ENCODE measurements around the gene DPP3. TPM values are rescaled to one million over a fixed set of nuclear protein-coding genes. Genes with fewer than 3 reads are reported as not detected.
A peak's percentile ranks its signal among the peaks of the same experiment; 100 is the strongest.

Gene DPP3
- total RNA-seq, 4 donors from 2014 or later: 2.1 to 14.1 (median 8.7) TPM

GRCh38 chr11:66546966-66547661 lies 66.9 kb downstream of the DPP3 start:
- H3K4me3 ChIP-seq: peak overlapping the region; percentile 56 to 74
- peaks cover 0 to 6% of the 10 kb centered on the region in 2 donors for H3K4me1 ChIP-seq
- no peak for TF ChIP-seq CTCF (IDR thresholded peaks at IDR 0.05)
- no peak for TF ChIP-seq POLR2A (IDR thresholded peaks at IDR 0.05)
- no peaks in the 10 kb centered on the region for H3K27me3 ChIP-seq
- H3K27ac ChIP-seq: peak overlapping the region; percentile 41 to 67
- no peaks in the 10 kb centered on the region for H3K9me3 ChIP-seq
- no peaks in the 10 kb centered on the region for H3K36me3 ChIP-seq
- no peak for DNase-seq
- intact Hi-C loops (cut with DNase I; ENCODE audit: low total_unique reads): no loop called here

- Histone ChIP-seq H3K4me3 (no peak overlapping the region), H3K36me3 (no peaks in the 10 kb centered on the region), H3K27ac (peak overlapping the region in 1 of 2 donors; percentile 67), H3K9me3 (no peaks in the 10 kb centered on the region), H3K4me1 (peaks cover 0 to 6% of the 10 kb centered on the region in 2 donors), H3K27me3 (no peaks in the 10 kb centered on the region)
- no peak for DNase-seq
- intact Hi-C loops (cut with DNase I; ENCODE audit: low total_unique reads): no loop called here
- TF ChIP-seq POLR2A (IDR thresholded peaks at IDR 0.05) (no peak), CTCF (IDR thresholded peaks at IDR 0.05) (no peak)
These were observed 67.4 kb downstream of the DPP3 start for GRCh38 chr11:66547662-66548009.

GRCh38 chr11:66548041-66548440 lies 67.8 kb downstream of the DPP3 start:
- no peak overlapping the region for H3K4me3 ChIP-seq
- TF ChIP-seq CTCF (IDR thresholded peaks at IDR 0.05) (no peak), POLR2A (IDR thresholded peaks at IDR 0.05) (no peak)
- intact Hi-C loops (cut with DNase I; ENCODE audit: low total_unique reads): no loop called here
- no peaks in the 10 kb centered on the region for H3K27me3 ChIP-seq
- H3K27ac ChIP-seq: no peak overlapping the region
- peaks cover 0 to 6% of the 10 kb centered on the region in 2 donors for H3K4me1 ChIP-seq
- no peaks in the 10 kb centered on the region for H3K36me3 ChIP-seq
- H3K9me3 ChIP-seq: no peaks in the 10 kb centered on the region
- no peak for DNase-seq

- Histone ChIP-seq H3K27ac (no peak overlapping the region), H3K27me3 (no peaks in the 10 kb centered on the region), H3K36me3 (no peaks in the 10 kb centered on the region), H3K4me1 (no peaks in the 10 kb centered on the region), H3K4me3 (no peak overlapping the region), H3K9me3 (no peaks in the 10 kb centered on the region)
- intact Hi-C loops (cut with DNase I; ENCODE audit: low total_unique reads): no loop called here
- no peak for DNase-seq
- no peak for TF ChIP-seq CTCF (IDR thresholded peaks at IDR 0.05)
- no peak for TF ChIP-seq POLR2A (IDR thresholded peaks at IDR 0.05)
These were observed 68.8 kb downstream of the DPP3 start for GRCh38 chr11:66548774-66549630.

- Histone ChIP-seq H3K9me3 (no peaks in the 10 kb centered on the region), H3K27ac (no peak overlapping the region), H3K27me3 (no peaks in the 10 kb centered on the region), H3K4me3 (no peak overlapping the region), H3K4me1 (no peaks in the 10 kb centered on the region), H3K36me3 (no peaks in the 10 kb centered on the region)
- TF ChIP-seq CTCF (IDR thresholded peaks at IDR 0.05) (no peak), POLR2A (IDR thresholded peaks at IDR 0.05) (no peak)
- no peak for DNase-seq
- intact Hi-C loops (cut with DNase I; ENCODE audit: low total_unique reads): no loop called here
These were observed 69.5 kb downstream of the DPP3 start for GRCh38 chr11:66549696-66550095.
